Measurements from ENCODE around the gene KLHL22. TPM values are rescaled to one million over a fixed set of nuclear protein-coding genes. Genes with fewer than 3 reads are reported as not detected.

Gene KLHL22
- total RNA-seq, 2 experiments from 2014 or later, result 24.1 to 27.7 TPM

DNA sequence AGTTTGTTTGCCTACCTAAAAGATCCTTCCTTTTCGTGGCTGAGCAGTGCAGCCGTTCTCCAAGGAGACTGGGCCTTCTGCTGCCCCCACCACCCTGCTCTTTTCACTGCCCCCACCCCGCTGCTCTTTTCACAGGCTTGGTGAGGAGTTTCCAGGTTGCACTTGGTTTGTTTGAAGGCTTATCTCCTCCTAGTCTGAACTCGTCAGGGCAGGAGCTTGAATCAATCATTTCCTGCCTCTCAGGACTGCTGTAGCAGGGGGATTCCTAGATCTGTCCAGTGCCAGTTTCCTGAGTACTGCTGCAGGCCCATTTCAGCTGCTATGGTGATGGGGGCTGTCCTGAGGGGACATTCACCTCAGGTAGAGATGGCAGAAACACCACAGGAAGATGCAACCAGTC is 21.8 kb upstream of the KLHL22 start:
- Histone ChIP-seq H3K36me3 (ENCODE audit: insufficient read depth, low read length) (peaks cover 48% of the 10 kb centered on the region), H3K4me1 (ENCODE audit: insufficient read depth, low read length) (peaks cover 74% of the 10 kb centered on the region), H3K4me3 (ENCODE audit: low read length) (no peak overlapping the region), H3K27me3 (ENCODE audit: control insufficient read depth in 1 of 2, insufficient read depth in 2 of 2, low read length in 2 of 2) (no peaks in the 10 kb centered on the region), H3K9me3 (ENCODE audit: control insufficient read depth in 1 of 2, insufficient read depth in 1 of 2, low read length in 2 of 2) (no peaks in the 10 kb centered on the region), H3K27ac (ENCODE audit: low read depth in 1 of 2, low read length in 2 of 2) (peak overlapping the region in 1 of 2 donors; percentile 8)
- ATAC-seq (ENCODE audit: poor library complexity), result no peak
- intact Hi-C loops (cut with DNase I, micrococcal nuclease), result loop anchor here in 1 of 2 experiments (5.0 kb wide), 1 partner anchor 35 kb away; no protein-coding TSS in a partner anchor
- Mint-ChIP-seq H3K4me1 (ENCODE audit: low read depth) (peaks cover 72% of the 10 kb centered on the region), H3K27ac (peak overlapping the region; percentile 50), H3K9me3 (no peaks in the 10 kb centered on the region), H3K36me3 (ENCODE audit: low read depth) (peaks cover 68% of the 10 kb centered on the region), H3K27me3 (no peaks in the 10 kb centered on the region), H3K4me3 (peak overlapping the region; percentile 30)
- ChIA-PET POLR2A (interaction anchor here (0.9 to 1.4 kb wide), 2 partner anchors 10 to 40 kb away, joined by 5 to 6 read pairs; partner anchors contain the start of gene MED15), CTCF (interaction anchor here (1.4 to 2.0 kb wide), 2 partner anchors 88 to 99 kb away, joined by 5 read pairs; no protein-coding TSS in a partner anchor)
- TF ChIP-seq, protein P1, sequence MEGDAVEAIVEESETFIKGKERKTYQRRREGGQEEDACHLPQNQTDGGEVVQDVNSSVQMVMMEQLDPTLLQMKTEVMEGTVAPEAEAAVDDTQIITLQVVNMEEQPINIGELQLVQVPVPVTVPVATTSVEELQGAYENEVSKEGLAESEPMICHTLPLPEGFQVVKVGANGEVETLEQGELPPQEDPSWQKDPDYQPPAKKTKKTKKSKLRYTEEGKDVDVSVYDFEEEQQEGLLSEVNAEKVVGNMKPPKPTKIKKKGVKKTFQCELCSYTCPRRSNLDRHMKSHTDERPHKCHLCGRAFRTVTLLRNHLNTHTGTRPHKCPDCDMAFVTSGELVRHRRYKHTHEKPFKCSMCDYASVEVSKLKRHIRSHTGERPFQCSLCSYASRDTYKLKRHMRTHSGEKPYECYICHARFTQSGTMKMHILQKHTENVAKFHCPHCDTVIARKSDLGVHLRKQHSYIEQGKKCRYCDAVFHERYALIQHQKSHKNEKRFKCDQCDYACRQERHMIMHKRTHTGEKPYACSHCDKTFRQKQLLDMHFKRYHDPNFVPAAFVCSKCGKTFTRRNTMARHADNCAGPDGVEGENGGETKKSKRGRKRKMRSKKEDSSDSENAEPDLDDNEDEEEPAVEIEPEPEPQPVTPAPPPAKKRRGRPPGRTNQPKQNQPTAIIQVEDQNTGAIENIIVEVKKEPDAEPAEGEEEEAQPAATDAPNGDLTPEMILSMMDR (IDR thresholded peaks at IDR 0.05), result no peak
- DNase-seq, result peak in 2 of 14 experiments; percentile 31 to 34

DNA sequence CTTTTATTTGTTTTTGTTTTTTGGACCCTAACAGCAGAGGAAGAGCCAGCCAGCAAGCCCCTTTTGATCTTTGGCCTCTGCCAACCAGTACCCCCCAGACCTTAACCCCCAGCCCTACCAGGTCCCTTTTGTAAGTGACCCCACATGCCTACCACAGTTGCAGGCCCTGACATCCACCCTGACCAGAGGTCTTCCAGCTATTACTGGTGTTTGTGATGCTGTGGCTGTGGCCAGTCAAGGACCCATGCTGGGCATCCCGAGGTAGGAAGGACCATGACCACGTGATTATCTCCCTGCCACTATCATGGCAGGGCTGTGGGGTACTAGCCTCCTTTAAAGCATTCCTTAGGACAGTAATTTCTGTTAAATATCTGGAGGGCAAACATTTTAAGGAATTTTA is 20.8 kb upstream of the KLHL22 start:
- ChIA-PET CTCF (no interaction called here), POLR2A (no interaction called here)
- H3K36me3 Mint-ChIP-seq (ENCODE audit: low read depth), result peaks cover 70% of the 10 kb centered on the region
- no peak overlapping the region for H3K27ac Mint-ChIP-seq
- H3K9me3 ChIP-seq (ENCODE audit: control insufficient read depth in 1 of 2, insufficient read depth in 1 of 2, low read length in 2 of 2), result no peaks in the 10 kb centered on the region
- ATAC-seq (ENCODE audit: poor library complexity) (no peak), DNase-seq (no peak)
- H3K27me3 ChIP-seq (ENCODE audit: control insufficient read depth in 1 of 2, insufficient read depth in 2 of 2, low read length in 2 of 2), result no peaks in the 10 kb centered on the region
- intact Hi-C loops (cut with DNase I, micrococcal nuclease), result loop anchor here in 1 of 2 experiments (5.0 kb wide), 1 partner anchor 36 kb away; no protein-coding TSS in a partner anchor
- H3K4me1 ChIP-seq (ENCODE audit: insufficient read depth, low read length), result peaks cover 72% of the 10 kb centered on the region
- no peak overlapping the region for H3K27ac ChIP-seq (ENCODE audit: low read depth in 1 of 2, low read length in 2 of 2)
- H3K27me3 Mint-ChIP-seq, result no peaks in the 10 kb centered on the region
- peaks cover 48% of the 10 kb centered on the region for H3K36me3 ChIP-seq (ENCODE audit: insufficient read depth, low read length)
- H3K4me1 Mint-ChIP-seq (ENCODE audit: low read depth), result peaks cover 75% of the 10 kb centered on the region
- TF ChIP-seq, protein P1 (IDR thresholded peaks at IDR 0.05), result no peak
- H3K4me3 Mint-ChIP-seq, result no peak overlapping the region
- H3K4me3 ChIP-seq (ENCODE audit: low read length), result no peak overlapping the region
- no peaks in the 10 kb centered on the region for H3K9me3 Mint-ChIP-seq

DNA sequence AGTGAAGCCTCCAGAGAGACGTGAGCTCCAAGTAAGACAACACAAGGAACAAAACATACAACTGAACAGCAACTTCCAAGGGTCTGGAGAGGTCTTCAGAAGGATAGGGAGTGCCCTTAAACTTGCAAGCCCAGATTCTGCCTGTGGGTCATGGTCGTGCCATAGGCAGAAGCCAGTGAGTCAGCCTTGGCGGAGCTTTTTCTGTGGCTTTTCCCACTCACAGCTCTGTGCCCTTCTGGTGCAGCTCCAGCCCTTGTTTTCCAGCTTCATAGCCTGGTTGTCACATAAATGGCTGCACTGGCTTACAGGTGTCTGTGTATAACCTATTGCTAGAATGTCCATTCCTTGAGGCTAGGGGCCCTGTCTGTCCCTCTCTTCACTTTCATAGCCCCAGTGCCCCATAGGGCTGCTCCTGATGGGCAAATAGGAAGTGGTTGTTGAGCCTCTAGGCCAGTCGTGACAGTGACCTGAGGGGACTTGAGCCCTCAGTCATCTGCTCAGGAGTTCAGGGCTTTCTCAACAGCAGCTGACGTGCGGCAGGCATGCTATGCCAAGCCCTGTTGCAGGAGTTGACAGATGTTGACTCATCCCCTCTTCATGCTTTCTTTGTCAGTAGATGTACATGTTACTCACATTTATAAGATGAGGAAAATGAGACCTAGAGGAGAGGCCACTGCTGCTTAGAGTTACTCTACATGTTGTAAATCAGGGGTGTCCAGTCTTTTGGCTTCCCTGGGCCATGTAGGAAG is 19.2 kb upstream of the KLHL22 start:
- H3K27me3 Mint-ChIP-seq, result no peaks in the 10 kb centered on the region
- ATAC-seq (ENCODE audit: poor library complexity), result no peak
- H3K4me1 Mint-ChIP-seq (ENCODE audit: low read depth), result peaks cover 80% of the 10 kb centered on the region
- no peaks in the 10 kb centered on the region for H3K9me3 ChIP-seq (ENCODE audit: control insufficient read depth in 1 of 2, insufficient read depth in 1 of 2, low read length in 2 of 2)
- peaks cover 73% of the 10 kb centered on the region for H3K36me3 Mint-ChIP-seq (ENCODE audit: low read depth)
- peaks cover 78% of the 10 kb centered on the region for H3K4me1 ChIP-seq (ENCODE audit: insufficient read depth, low read length)
- DNase-seq, result peak in 1 of 14 experiments; percentile 41
- H3K36me3 ChIP-seq (ENCODE audit: insufficient read depth, low read length), result peaks cover 45% of the 10 kb centered on the region
- POLR2A ChIA-PET, result interaction anchor here (1.1 to 1.6 kb wide), 3 partner anchors 15 to 42 kb away, joined by 3 to 4 read pairs (median 4); no protein-coding TSS in a partner anchor
- CTCF ChIA-PET, result interaction anchor here (3.4 kb wide), 1 partner anchor 50 kb away, joined by 11 read pairs; no protein-coding TSS in a partner anchor
- intact Hi-C loops (cut with DNase I, micrococcal nuclease), result loop anchor here in 1 of 2 experiments (5.0 kb wide), 1 partner anchor 37 kb away; no protein-coding TSS in a partner anchor
- TF ChIP-seq, protein P1 (IDR thresholded peaks at IDR 0.05), result no peak
- H3K27ac ChIP-seq (ENCODE audit: low read depth in 1 of 2, low read length in 2 of 2), result no peak overlapping the region
- H3K9me3 Mint-ChIP-seq, result no peaks in the 10 kb centered on the region
- peak overlapping the region; percentile 24 for H3K27ac Mint-ChIP-seq
- peak overlapping the region; percentile 42 for H3K4me3 Mint-ChIP-seq
- H3K4me3 ChIP-seq (ENCODE audit: low read length), result no peak overlapping the region
- H3K27me3 ChIP-seq (ENCODE audit: control insufficient read depth in 1 of 2, insufficient read depth in 2 of 2, low read length in 2 of 2), result no peaks in the 10 kb centered on the region
